Dendritic cell treated with granulocyte-macrophage colony-stimulating factor and Interleukin-4, amounts not matched to agents 40 ng/mL and 50 ng/mL, for 4 days (primary cell): ENCODE data around the gene ATP8A2.

Source experiments
- H3K27ac Mint-ChIP-seq: one replicate; pipeline ENCODE4 v1.8.0; 2022; ENCODE audit warnings: mild to moderate bottlenecking, mixed read lengths
- H3K27me3 Mint-ChIP-seq: one replicate; pipeline ENCODE4 v1.8.0; 2022; ENCODE audit warnings: mild to moderate bottlenecking, mixed read lengths
- H3K36me3 Mint-ChIP-seq: one replicate; pipeline ENCODE4 v1.8.0; 2022; ENCODE audit warnings: low read depth, mixed read lengths
- H3K4me1 Mint-ChIP-seq: one replicate; pipeline ENCODE4 v1.8.0; 2022; ENCODE audit warnings: low read depth, mixed read lengths
- H3K4me3 Mint-ChIP-seq: one replicate; pipeline ENCODE4 v1.8.0; 2022; ENCODE audit warnings: mild to moderate bottlenecking, moderate library complexity, mixed read lengths
- H3K9me3 Mint-ChIP-seq: one replicate; pipeline ENCODE4 v1.8.0; 2022; ENCODE audit warnings: mixed read lengths
- intact Hi-C: fragments of 100-400 bp; cut with micrococcal nuclease; formaldehyde crosslinking; loops from one replicate; pipeline ENCODE4 v1.15.0; 2022

Gene ATP8A2

GRCh38 chr13:25899952-25900351, 528.2 kb downstream of the ATP8A2 start:
- Mint-ChIP-seq H3K27me3 (no peaks in the 10 kb centered on the region), H3K27ac (no peak overlapping the region), H3K4me3 (no peak overlapping the region), H3K9me3 (peaks cover 27% of the 10 kb centered on the region), H3K36me3 (no peaks in the 10 kb centered on the region), H3K4me1 (no peaks in the 10 kb centered on the region)
- intact Hi-C loops = no loop called here

- no peaks in the 10 kb centered on the region for H3K27me3 Mint-ChIP-seq
- H3K4me1 Mint-ChIP-seq = no peaks in the 10 kb centered on the region
- H3K36me3 Mint-ChIP-seq = no peaks in the 10 kb centered on the region
- peaks cover 27% of the 10 kb centered on the region for H3K9me3 Mint-ChIP-seq
- H3K27ac Mint-ChIP-seq = no peak overlapping the region
- intact Hi-C loops = no loop called here
- H3K4me3 Mint-ChIP-seq = no peak overlapping the region
Measured at GRCh38 chr13:25901460-25902376, 529.9 kb downstream of the ATP8A2 start.

GRCh38 chr13:25902455-25902854, 530.7 kb downstream of the ATP8A2 start:
- Mint-ChIP-seq H3K9me3 (peaks cover 24% of the 10 kb centered on the region), H3K36me3 (no peaks in the 10 kb centered on the region), H3K27me3 (no peaks in the 10 kb centered on the region), H3K4me3 (no peak overlapping the region), H3K4me1 (no peaks in the 10 kb centered on the region), H3K27ac (no peak overlapping the region)
- intact Hi-C loops = no loop called here

GRCh38 chr13:25902891-25903341, 531.1 kb downstream of the ATP8A2 start:
- H3K27ac Mint-ChIP-seq = no peak overlapping the region
- H3K27me3 Mint-ChIP-seq = no peaks in the 10 kb centered on the region
- intact Hi-C loops = no loop called here
- H3K9me3 Mint-ChIP-seq = peaks cover 19% of the 10 kb centered on the region
- H3K4me3 Mint-ChIP-seq = no peak overlapping the region
- no peaks in the 10 kb centered on the region for H3K4me1 Mint-ChIP-seq
- no peaks in the 10 kb centered on the region for H3K36me3 Mint-ChIP-seq

GRCh38 chr13:25904830-25905229, 533.1 kb downstream of the ATP8A2 start:
- H3K4me3 Mint-ChIP-seq = no peak overlapping the region
- intact Hi-C loops = no loop called here
- peaks cover 5% of the 10 kb centered on the region for H3K9me3 Mint-ChIP-seq

GRCh38 chr13:25905611-25906010, 533.8 kb downstream of the ATP8A2 start:
- no peaks in the 10 kb centered on the region for H3K36me3 Mint-ChIP-seq

More at GRCh38 chr13:25904830-25905229, 533.1 kb downstream of the ATP8A2 start:
- no peaks in the 10 kb centered on the region for H3K27me3 Mint-ChIP-seq
- H3K27ac Mint-ChIP-seq = no peak overlapping the region
- no peaks in the 10 kb centered on the region for H3K36me3 Mint-ChIP-seq
- no peaks in the 10 kb centered on the region for H3K4me1 Mint-ChIP-seq

GRCh38 chr13:25906191-25906661, 534.5 kb downstream of the ATP8A2 start:
- intact Hi-C loops = no loop called here
- Mint-ChIP-seq H3K9me3 (no peaks in the 10 kb centered on the region), H3K4me1 (no peaks in the 10 kb centered on the region), H3K36me3 (no peaks in the 10 kb centered on the region), H3K4me3 (no peak overlapping the region), H3K27ac (no peak overlapping the region), H3K27me3 (no peaks in the 10 kb centered on the region)

More at GRCh38 chr13:25905611-25906010, 533.8 kb downstream of the ATP8A2 start:
- no peak overlapping the region for H3K27ac Mint-ChIP-seq
- H3K4me3 Mint-ChIP-seq = no peak overlapping the region
- no peaks in the 10 kb centered on the region for H3K27me3 Mint-ChIP-seq
- H3K4me1 Mint-ChIP-seq = no peaks in the 10 kb centered on the region
- intact Hi-C loops = no loop called here
- no peaks in the 10 kb centered on the region for H3K9me3 Mint-ChIP-seq

- no peaks in the 10 kb centered on the region for H3K9me3 Mint-ChIP-seq
- no peaks in the 10 kb centered on the region for H3K4me1 Mint-ChIP-seq
- no peak overlapping the region for H3K4me3 Mint-ChIP-seq
- H3K36me3 Mint-ChIP-seq = no peaks in the 10 kb centered on the region
- H3K27me3 Mint-ChIP-seq = no peaks in the 10 kb centered on the region
- intact Hi-C loops = no loop called here
- no peak overlapping the region for H3K27ac Mint-ChIP-seq
Measured at GRCh38 chr13:25908366-25908765, 536.6 kb downstream of the ATP8A2 start.

GRCh38 chr13:25910243-25910642, 538.5 kb downstream of the ATP8A2 start:
- no peaks in the 10 kb centered on the region for H3K9me3 Mint-ChIP-seq
- no peak overlapping the region for H3K27ac Mint-ChIP-seq
- no peak overlapping the region for H3K4me3 Mint-ChIP-seq
- H3K36me3 Mint-ChIP-seq = no peaks in the 10 kb centered on the region
- H3K4me1 Mint-ChIP-seq = no peaks in the 10 kb centered on the region
- peaks cover 1% of the 10 kb centered on the region for H3K27me3 Mint-ChIP-seq
- intact Hi-C loops = no loop called here

GRCh38 chr13:25910991-25911419, 539.2 kb downstream of the ATP8A2 start:
- Mint-ChIP-seq H3K27ac (no peak overlapping the region), H3K9me3 (no peaks in the 10 kb centered on the region), H3K36me3 (no peaks in the 10 kb centered on the region), H3K27me3 (peaks cover 1% of the 10 kb centered on the region), H3K4me3 (no peak overlapping the region), H3K4me1 (no peaks in the 10 kb centered on the region)
- intact Hi-C loops = no loop called here

- no peaks in the 10 kb centered on the region for H3K4me1 Mint-ChIP-seq
- H3K4me3 Mint-ChIP-seq = no peak overlapping the region
- intact Hi-C loops = no loop called here
- peaks cover 1% of the 10 kb centered on the region for H3K27me3 Mint-ChIP-seq
- H3K9me3 Mint-ChIP-seq = no peaks in the 10 kb centered on the region
- no peak overlapping the region for H3K27ac Mint-ChIP-seq
- H3K36me3 Mint-ChIP-seq = no peaks in the 10 kb centered on the region
Measured at GRCh38 chr13:25912961-25913360, 541.2 kb downstream of the ATP8A2 start.

- no peak overlapping the region for H3K27ac Mint-ChIP-seq
- H3K36me3 Mint-ChIP-seq = no peaks in the 10 kb centered on the region
- H3K4me1 Mint-ChIP-seq = no peaks in the 10 kb centered on the region
- H3K4me3 Mint-ChIP-seq = no peak overlapping the region
- intact Hi-C loops = no loop called here
- H3K9me3 Mint-ChIP-seq = no peaks in the 10 kb centered on the region
- H3K27me3 Mint-ChIP-seq = peaks cover 1% of the 10 kb centered on the region
Measured at GRCh38 chr13:25915840-25916518, 544.2 kb downstream of the ATP8A2 start.

GRCh38 chr13:25920277-25920676, 548.5 kb downstream of the ATP8A2 start:
- Mint-ChIP-seq H3K36me3 (no peaks in the 10 kb centered on the region), H3K4me3 (no peak overlapping the region), H3K9me3 (no peaks in the 10 kb centered on the region), H3K27me3 (no peaks in the 10 kb centered on the region), H3K27ac (no peak overlapping the region), H3K4me1 (no peaks in the 10 kb centered on the region)
- intact Hi-C loops = no loop called here

GRCh38 chr13:25920931-25921330, 549.2 kb downstream of the ATP8A2 start:
- Mint-ChIP-seq H3K4me3 (no peak overlapping the region), H3K27ac (no peak overlapping the region), H3K9me3 (no peaks in the 10 kb centered on the region), H3K36me3 (no peaks in the 10 kb centered on the region), H3K4me1 (no peaks in the 10 kb centered on the region), H3K27me3 (no peaks in the 10 kb centered on the region)
- intact Hi-C loops = no loop called here
